ENCODE measurements around the gene SPPL3.

GRCh38 chr12:120861074-120861795, 42.9 kb downstream of the SPPL3 start:
- TF ChIP-seq POLR2AphosphoS5 (IDR thresholded peaks at IDR 0.05; ENCODE audit: low read depth, low read length), result no peak
- TF ChIP-seq TAF1 (IDR thresholded peaks at IDR 0.05; ENCODE audit: borderline replicate concordance, insufficient read depth, low read length), result no peak
- no peak for TF ChIP-seq REST (IDR thresholded peaks at IDR 0.05; ENCODE audit: insufficient read depth in 1 of 2, low read depth in 2 of 2, low read length in 2 of 2)
- no peak for TF ChIP-seq SIN3A (IDR thresholded peaks at IDR 0.05; ENCODE audit: borderline replicate concordance, insufficient read depth, low read length)

Measured in PFSK-1 (cell line).